ENCODE measurements around the gene DRD3. TPM values are rescaled to one million over a fixed set of nuclear protein-coding genes. Genes with fewer than 3 reads are reported as not detected.

The DRD3 gene
- total and polyA plus RNA-seq, 7 donors = not detected

- no peak for ATAC-seq
These were observed 13.3 kb upstream of the DRD3 start for GRCh38 chr3:114192136-114192535.

DNA sequence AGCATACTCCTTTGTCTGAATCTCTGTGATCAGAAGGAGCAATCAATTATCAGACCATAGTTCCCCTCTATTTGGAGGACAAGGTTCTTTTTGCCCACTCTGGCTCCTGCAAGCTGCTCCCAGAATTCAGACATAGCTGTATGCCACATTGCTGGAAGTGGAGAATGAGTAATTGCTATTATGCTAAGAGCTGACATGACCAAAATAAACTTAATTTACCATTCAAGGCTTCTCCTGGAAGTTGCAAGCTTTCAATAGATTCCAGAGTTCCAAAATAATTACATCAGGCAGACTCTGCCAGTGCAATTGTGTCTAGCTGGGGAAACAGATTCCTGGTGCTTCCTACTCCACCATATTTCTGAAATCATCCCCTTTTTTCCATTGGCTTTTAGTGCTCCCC is 7.6 kb upstream of the DRD3 start:
- Histone ChIP-seq H3K4me1 (no peaks in the 10 kb centered on the region), H3K4me3 (no peak overlapping the region), H3K36me3 (ENCODE audit: insufficient read depth in 1 of 2, low read depth in 1 of 2) (no peaks in the 10 kb centered on the region), H3K9me3 (no peaks in the 10 kb centered on the region), H3K27me3 (ENCODE audit: insufficient read depth in 3 of 3, low read length in 2 of 3) (peaks cover 0 to 9% (median 0%) of the 10 kb centered on the region in 3 donors), H3K27ac (no peak overlapping the region)
- intact Hi-C loops (cut with DNase I) = no loop called here
- no peak for TF ChIP-seq CTCF (IDR thresholded peaks at IDR 0.05)
- DNase-seq (no peak), ATAC-seq (no peak)

More at GRCh38 chr3:114192136-114192535, 13.3 kb upstream of the DRD3 start:
- intact Hi-C loops (cut with DNase I) = no loop called here
- Histone ChIP-seq H3K27me3 (ENCODE audit: insufficient read depth in 3 of 3, low read length in 2 of 3) (peaks cover 0 to 3% (median 0%) of the 10 kb centered on the region in 3 donors), H3K4me3 (no peak overlapping the region), H3K27ac (no peak overlapping the region), H3K9me3 (no peaks in the 10 kb centered on the region), H3K4me1 (no peaks in the 10 kb centered on the region), H3K36me3 (ENCODE audit: insufficient read depth in 1 of 2, low read depth in 1 of 2) (no peaks in the 10 kb centered on the region)
- no peak for DNase-seq
- TF ChIP-seq CTCF (IDR thresholded peaks at IDR 0.05) = no peak

DNA sequence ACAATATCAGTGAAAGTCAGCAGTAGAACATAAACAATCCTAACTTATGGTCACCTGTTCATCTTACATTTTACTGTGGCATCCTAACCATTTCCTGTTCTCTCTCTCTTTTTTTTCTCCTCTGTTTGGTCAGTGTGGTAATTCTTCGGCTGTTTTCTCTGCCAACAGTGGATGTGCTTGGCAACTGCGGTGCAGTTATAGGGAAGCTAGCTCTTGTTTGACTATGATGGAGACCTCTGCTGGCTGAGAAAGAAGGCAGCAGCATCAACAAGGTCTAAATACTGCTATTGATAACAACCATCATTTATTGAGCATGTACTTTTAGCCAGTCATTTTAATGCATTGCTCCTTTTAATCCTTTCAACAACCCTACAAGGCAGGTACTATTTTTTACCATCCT is 723 bp upstream of the DRD3 start:
- DNase-seq (no peak), ATAC-seq (no peak)
- WGBS, 3 donors = 25 to 32% (median 27%) methylated on average over 2 of the region's 2 CpGs
- H3K36me3 ChIP-seq (ENCODE audit: insufficient read depth in 1 of 2, low read depth in 1 of 2) = no peaks in the 10 kb centered on the region
- no peak overlapping the region for H3K4me3 ChIP-seq
- H3K9me3 ChIP-seq = no peaks in the 10 kb centered on the region
- intact Hi-C loops (cut with DNase I) = no loop called here
- no peak for TF ChIP-seq CTCF (IDR thresholded peaks at IDR 0.05)
- no peak overlapping the region for H3K27ac ChIP-seq
- no peaks in the 10 kb centered on the region for H3K27me3 ChIP-seq (ENCODE audit: insufficient read depth in 3 of 3, low read length in 2 of 3)
- peaks cover 6% of the 10 kb centered on the region for H3K4me1 ChIP-seq

DNA sequence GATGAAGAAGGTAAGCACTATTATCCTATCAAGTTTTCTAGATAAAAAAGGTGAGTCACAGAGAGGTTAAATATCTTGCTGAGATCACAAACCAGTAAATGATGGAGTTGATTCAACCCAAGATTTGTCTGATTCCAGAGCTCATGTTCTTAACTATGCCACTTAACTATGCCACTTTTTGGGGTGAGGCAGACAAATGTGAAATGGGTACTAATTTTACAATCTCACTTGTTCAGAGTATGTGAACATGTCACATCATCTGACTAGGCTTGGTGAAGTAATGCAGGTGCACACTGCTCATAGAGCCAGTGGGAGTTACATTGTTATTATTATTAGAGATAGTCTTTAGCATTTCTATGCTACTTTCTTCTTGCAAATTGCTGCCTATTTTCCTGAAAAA is 2.0 kb downstream of the DRD3 start:
- intact Hi-C loops (cut with DNase I) = no loop called here

More for the DNA sequence above, 2.0 kb downstream of the DRD3 start:
- peaks cover 8% of the 10 kb centered on the region for H3K4me1 ChIP-seq
- ATAC-seq (no peak), DNase-seq (no peak)
- H3K27me3 ChIP-seq (ENCODE audit: insufficient read depth in 3 of 3, low read length in 2 of 3) = no peaks in the 10 kb centered on the region
- no peak overlapping the region for H3K4me3 ChIP-seq
- no peaks in the 10 kb centered on the region for H3K36me3 ChIP-seq (ENCODE audit: insufficient read depth in 1 of 2, low read depth in 1 of 2)
- H3K27ac ChIP-seq = no peak overlapping the region
- no peaks in the 10 kb centered on the region for H3K9me3 ChIP-seq
- TF ChIP-seq CTCF (IDR thresholded peaks at IDR 0.05) = no peak

Measured in psoas muscle (tissue), 8 donors.